Measurements from ENCODE around the gene LTV1.
A peak's percentile ranks its signal among the peaks of the same experiment; 100 is the strongest.
"Not testable (repeated sequence)": the region's sequence is repeated elsewhere in the genome, so short reads cannot be mapped to it uniquely, and the experiment has no call there.

The LTV1 gene

GRCh38 chr6:143842902-143843676, at the start of gene LTV1:
LTV1 (plus strand) TSS chr6:143843338; CDS start chr6:143843478, 140 bp downstream.
- Mint-ChIP-seq H3K9me3 (no peaks in the 10 kb centered on the region), H3K36me3 (ENCODE audit: low read depth) (peaks cover 53% of the 10 kb centered on the region), H3K4me1 (ENCODE audit: low read depth) (peaks cover 42% of the 10 kb centered on the region), H3K27ac (peak within 1 kb of the TSS; percentile 99), H3K4me3 (peak within 1 kb of the TSS; percentile 98), H3K27me3 (no peaks in the 10 kb centered on the region)
- peak; percentile 94 for DNase-seq

GRCh38 chr6:143796551-143796950, 46.6 kb upstream of the LTV1 start:
- not testable (repeated sequence) for H3K4me3 Mint-ChIP-seq; DNase-seq; H3K27ac Mint-ChIP-seq; H3K27me3 Mint-ChIP-seq; H3K4me1 Mint-ChIP-seq (ENCODE audit: low read depth)
- peaks cover 84% of the 10 kb centered on the region for H3K36me3 Mint-ChIP-seq (ENCODE audit: low read depth)
- H3K9me3 Mint-ChIP-seq, result peaks cover 44% of the 10 kb centered on the region

GRCh38 chr6:143798487-143798886, 44.7 kb upstream of the LTV1 start:
- not testable (repeated sequence) for H3K27me3 Mint-ChIP-seq, H3K4me3 Mint-ChIP-seq, H3K27ac Mint-ChIP-seq, DNase-seq
- Mint-ChIP-seq H3K36me3 (ENCODE audit: low read depth) (peaks cover 81% of the 10 kb centered on the region), H3K9me3 (peaks cover 29% of the 10 kb centered on the region), H3K4me1 (ENCODE audit: low read depth) (peaks cover 18% of the 10 kb centered on the region)

GRCh38 chr6:143802833-143803565, 40.1 kb upstream of the LTV1 start:
- Mint-ChIP-seq H3K36me3 (ENCODE audit: low read depth) (peaks cover 72% of the 10 kb centered on the region), H3K4me1 (ENCODE audit: low read depth) (peaks cover 60% of the 10 kb centered on the region), H3K27ac (peak overlapping the region; percentile 16), H3K27me3 (no peaks in the 10 kb centered on the region), H3K4me3 (no peak overlapping the region), H3K9me3 (peaks cover 20% of the 10 kb centered on the region)
- no peak for DNase-seq

GRCh38 chr6:143803769-143804568, 39.2 kb upstream of the LTV1 start:
- Mint-ChIP-seq H3K27me3 (no peaks in the 10 kb centered on the region), H3K36me3 (ENCODE audit: low read depth) (peaks cover 69% of the 10 kb centered on the region), H3K27ac (peak overlapping the region; percentile 95), H3K9me3 (peaks cover 14% of the 10 kb centered on the region), H3K4me3 (no peak overlapping the region), H3K4me1 (ENCODE audit: low read depth) (peaks cover 63% of the 10 kb centered on the region)
- no peak for DNase-seq

- peaks cover 5% of the 10 kb centered on the region for H3K9me3 Mint-ChIP-seq
- no peak for DNase-seq
- H3K36me3 Mint-ChIP-seq (ENCODE audit: low read depth), result peaks cover 62% of the 10 kb centered on the region
- H3K27ac Mint-ChIP-seq, result peak overlapping the region; percentile 95
- peak overlapping the region; percentile 27 for H3K4me3 Mint-ChIP-seq
- peaks cover 63% of the 10 kb centered on the region for H3K4me1 Mint-ChIP-seq (ENCODE audit: low read depth)
- H3K27me3 Mint-ChIP-seq, result no peaks in the 10 kb centered on the region
Observed at GRCh38 chr6:143804835-143805239, 38.3 kb upstream of the LTV1 start.

- peaks cover 49% of the 10 kb centered on the region for H3K36me3 Mint-ChIP-seq (ENCODE audit: low read depth)
- H3K27me3 Mint-ChIP-seq, result no peaks in the 10 kb centered on the region
- peaks cover 60% of the 10 kb centered on the region for H3K4me1 Mint-ChIP-seq (ENCODE audit: low read depth)
- peak; percentile 82 for DNase-seq
- peak overlapping the region; percentile 95 for H3K27ac Mint-ChIP-seq
- H3K4me3 Mint-ChIP-seq, result peak overlapping the region; percentile 54
- H3K9me3 Mint-ChIP-seq, result no peaks in the 10 kb centered on the region
Observed at GRCh38 chr6:143806282-143807102, 36.6 kb upstream of the LTV1 start.

- H3K27ac Mint-ChIP-seq, result peak overlapping the region; percentile 95
- no peaks in the 10 kb centered on the region for H3K9me3 Mint-ChIP-seq
- peaks cover 57% of the 10 kb centered on the region for H3K4me1 Mint-ChIP-seq (ENCODE audit: low read depth)
- peak overlapping the region; percentile 54 for H3K4me3 Mint-ChIP-seq
- DNase-seq, result no peak
- no peaks in the 10 kb centered on the region for H3K27me3 Mint-ChIP-seq
- H3K36me3 Mint-ChIP-seq (ENCODE audit: low read depth), result peaks cover 46% of the 10 kb centered on the region
Observed at GRCh38 chr6:143807103-143807772, 35.9 kb upstream of the LTV1 start.

- Mint-ChIP-seq H3K36me3 (ENCODE audit: low read depth) (peaks cover 35% of the 10 kb centered on the region), H3K27ac (no peak overlapping the region), H3K9me3 (no peaks in the 10 kb centered on the region), H3K4me1 (ENCODE audit: low read depth) (peaks cover 32% of the 10 kb centered on the region), H3K27me3 (no peaks in the 10 kb centered on the region), H3K4me3 (no peak overlapping the region)
- no peak for DNase-seq
Observed at GRCh38 chr6:143810745-143811144, 32.4 kb upstream of the LTV1 start.

- Mint-ChIP-seq H3K27ac (no peak overlapping the region), H3K9me3 (no peaks in the 10 kb centered on the region), H3K4me1 (ENCODE audit: low read depth) (peaks cover 24% of the 10 kb centered on the region), H3K27me3 (no peaks in the 10 kb centered on the region), H3K4me3 (no peak overlapping the region), H3K36me3 (ENCODE audit: low read depth) (peaks cover 34% of the 10 kb centered on the region)
- DNase-seq, result no peak
Observed at GRCh38 chr6:143811501-143812157, 31.5 kb upstream of the LTV1 start.

GRCh38 chr6:143817621-143818020, 25.5 kb upstream of the LTV1 start:
- no peaks in the 10 kb centered on the region for H3K27me3 Mint-ChIP-seq
- no peak for DNase-seq
- H3K4me3 Mint-ChIP-seq, result no peak overlapping the region
- H3K27ac Mint-ChIP-seq, result no peak overlapping the region
- H3K4me1 Mint-ChIP-seq (ENCODE audit: low read depth), result no peaks in the 10 kb centered on the region
- H3K36me3 Mint-ChIP-seq (ENCODE audit: low read depth), result peaks cover 4% of the 10 kb centered on the region
- H3K9me3 Mint-ChIP-seq, result no peaks in the 10 kb centered on the region

GRCh38 chr6:143821359-143821758, 21.8 kb upstream of the LTV1 start:
- no peak for DNase-seq
- Mint-ChIP-seq H3K36me3 (ENCODE audit: low read depth) (peaks cover 19% of the 10 kb centered on the region), H3K4me3 (no peak overlapping the region), H3K9me3 (no peaks in the 10 kb centered on the region), H3K27ac (no peak overlapping the region), H3K4me1 (ENCODE audit: low read depth) (no peaks in the 10 kb centered on the region), H3K27me3 (no peaks in the 10 kb centered on the region)

- Mint-ChIP-seq H3K36me3 (ENCODE audit: low read depth) (peaks cover 21% of the 10 kb centered on the region), H3K4me3 (no peak overlapping the region), H3K9me3 (no peaks in the 10 kb centered on the region), H3K27me3 (no peaks in the 10 kb centered on the region), H3K4me1 (ENCODE audit: low read depth) (no peaks in the 10 kb centered on the region), H3K27ac (no peak overlapping the region)
- DNase-seq, result no peak
Observed at GRCh38 chr6:143822584-143823024, 20.5 kb upstream of the LTV1 start.
